ENCODE data around the gene ZNF555.
"Not testable (repeated sequence)": the region's sequence is repeated elsewhere in the genome, so short reads cannot be mapped to it uniquely, and the experiment has no call there.

Gene ZNF555

GRCh38 chr19:2867025-2867991 is 26.0 kb downstream of the ZNF555 start, which contains the start of gene ZNF556:
Gene ZNF556 (plus strand): TSS chr19:2867335. CDS start chr19:2867422, 87 bp downstream.
- no peak for DNase-seq (ENCODE audit: low read depth)
- in situ Hi-C loops (cut with HindIII; ENCODE audit: low sequenced_read_pairs), result no loop called here
- no peak for TF ChIP-seq CTCF (IDR thresholded peaks at IDR 0.05; ENCODE audit: low read depth, low read length, missing control alignments)
- no peak within 1 kb of the TSS for H3K4me3 ChIP-seq (ENCODE audit: low read depth, low read length)

GRCh38 chr19:2869618-2870017 is 28.3 kb downstream of the ZNF555 start:
- in situ Hi-C loops (cut with HindIII; ENCODE audit: low sequenced_read_pairs), result no loop called here
- DNase-seq (ENCODE audit: low read depth), result no peak
- TF ChIP-seq CTCF (IDR thresholded peaks at IDR 0.05; ENCODE audit: low read depth, low read length, missing control alignments), result no peak
- no peak overlapping the region for H3K4me3 ChIP-seq (ENCODE audit: low read depth, low read length)

- H3K4me3 ChIP-seq (ENCODE audit: low read depth, low read length); in situ Hi-C loops (cut with HindIII; ENCODE audit: low sequenced_read_pairs); DNase-seq (ENCODE audit: low read depth): not testable (repeated sequence)
These were observed 30.9 kb downstream of the ZNF555 start for GRCh38 chr19:2872175-2872574.

GRCh38 chr19:2877398-2878331 is 36.4 kb downstream of the ZNF555 start:
- no peak for DNase-seq (ENCODE audit: low read depth)
- in situ Hi-C loops (cut with HindIII; ENCODE audit: low sequenced_read_pairs), result no loop called here
- no peak for TF ChIP-seq CTCF (IDR thresholded peaks at IDR 0.05; ENCODE audit: low read depth, low read length, missing control alignments)
- H3K4me3 ChIP-seq (ENCODE audit: low read depth, low read length), result no peak overlapping the region

GRCh38 chr19:2883686-2884439 is 42.6 kb downstream of the ZNF555 start:
- no peak overlapping the region for H3K4me3 ChIP-seq (ENCODE audit: low read depth, low read length)
- no peak for DNase-seq (ENCODE audit: low read depth)
- TF ChIP-seq CTCF (IDR thresholded peaks at IDR 0.05; ENCODE audit: low read depth, low read length, missing control alignments), result no peak
- in situ Hi-C loops (cut with HindIII; ENCODE audit: low sequenced_read_pairs), result no loop called here

- no peak for DNase-seq (ENCODE audit: low read depth)
- H3K4me3 ChIP-seq (ENCODE audit: low read depth, low read length), result no peak overlapping the region
- in situ Hi-C loops (cut with HindIII; ENCODE audit: low sequenced_read_pairs), result no loop called here
- TF ChIP-seq CTCF (IDR thresholded peaks at IDR 0.05; ENCODE audit: low read depth, low read length, missing control alignments), result no peak
These were observed 44.5 kb downstream of the ZNF555 start for GRCh38 chr19:2885736-2886135.

Measured in astrocyte of the cerebellum (primary cell).